Upper lobe of right lung (tissue), 1 donor: ENCODE data around the gene PCCA. TPM values are rescaled to one million over a fixed set of nuclear protein-coding genes. Genes with fewer than 3 reads are reported as not detected.

ENCODE experiments used
- ATAC-seq: fragments of 200-7000 bp; cut with Tn5 transposase; one replicate; pipeline ENCODE4 v1.9.1; 2020; ENCODE audit warnings: mild to moderate bottlenecking, moderate library complexity
- DNase-seq: peaks from one replicate; pipeline ENCODE4 v3.0.0-alpha.2; 2020
- H3K27ac ChIP-seq: fragments of 200-600 bp; one replicate; pipeline ENCODE4 v1.8.0; 2022
- H3K27me3 ChIP-seq: fragments of 200-600 bp; one replicate; pipeline ENCODE4 v1.8.0; 2022; ENCODE audit warnings: mild to moderate bottlenecking
- H3K36me3 ChIP-seq: fragments of 200-600 bp; one replicate; pipeline ENCODE4 v1.8.0; 2022
- H3K4me1 ChIP-seq: fragments of 200-600 bp; one replicate; pipeline ENCODE4 v1.8.0; 2022
- H3K4me3 ChIP-seq: fragments of 200-600 bp; one replicate; pipeline ENCODE4 v1.8.0; 2022; ENCODE audit warnings: mild to moderate bottlenecking
- H3K9me3 ChIP-seq: fragments of 200-600 bp; one replicate; pipeline ENCODE4 v1.8.0; 2022
- CTCF ChIP-seq: fragments of 200-600 bp; IDR thresholded peaks from one replicate; pipeline ENCODE4 v1.8.0; 2022; ENCODE audit warnings: antibody characterized with exemption
- intact Hi-C: fragments of 100-400 bp; cut with DNase I; formaldehyde crosslinking; loops from one replicate; pipeline ENCODE4 v1.11.0; 2022
- total RNA-seq: library from RNA; stranded (reverse); fragmentation: NEBNext Ultra II Directional; extraction: Animal tissue kit (Norgen Biotek cat#: 25700); gene quantifications from one replicate; pipeline ENCODE4 v1.2.1, GENCODE V29; 2021
- donor health status: DM: no; HTN: yes; CAD: no; lungs with severe emphysema.

The PCCA gene
- total RNA-seq, 1 donor from 2014 or later = 34.7 TPM

- no peaks in the 10 kb centered on the region for H3K9me3 ChIP-seq
- no peak for ATAC-seq
- peaks cover 4% of the 10 kb centered on the region for H3K36me3 ChIP-seq
- no peak overlapping the region for H3K4me3 ChIP-seq
- no peak for TF ChIP-seq CTCF
- H3K4me1 ChIP-seq = no peaks in the 10 kb centered on the region
- no peak for DNase-seq
- H3K27ac ChIP-seq = no peak overlapping the region
- no peaks in the 10 kb centered on the region for H3K27me3 ChIP-seq
- intact Hi-C loops = no loop called here
Measured at GRCh38 chr13:100334214-100334613, 245.3 kb downstream of the PCCA start.

GRCh38 chr13:100336795-100337516 lies 248.1 kb downstream of the PCCA start:
- H3K4me1 ChIP-seq = no peaks in the 10 kb centered on the region
- intact Hi-C loops = no loop called here
- no peaks in the 10 kb centered on the region for H3K27me3 ChIP-seq
- no peak overlapping the region for H3K4me3 ChIP-seq
- H3K27ac ChIP-seq = no peak overlapping the region
- no peaks in the 10 kb centered on the region for H3K9me3 ChIP-seq
- TF ChIP-seq CTCF = no peak
- H3K36me3 ChIP-seq = peaks cover 7% of the 10 kb centered on the region
- ATAC-seq (no peak), DNase-seq (no peak)

GRCh38 chr13:100338275-100338674 lies 249.4 kb downstream of the PCCA start:
- TF ChIP-seq CTCF = no peak
- ATAC-seq = no peak
- no peak overlapping the region for H3K4me3 ChIP-seq
- intact Hi-C loops = no loop called here
- H3K27ac ChIP-seq = no peak overlapping the region
- peaks cover 7% of the 10 kb centered on the region for H3K36me3 ChIP-seq
- H3K27me3 ChIP-seq = no peaks in the 10 kb centered on the region
- no peaks in the 10 kb centered on the region for H3K4me1 ChIP-seq
- no peak for DNase-seq
- H3K9me3 ChIP-seq = no peaks in the 10 kb centered on the region

GRCh38 chr13:100339411-100339940 lies 250.6 kb downstream of the PCCA start:
- no peak for TF ChIP-seq CTCF
- intact Hi-C loops = no loop called here
- Histone ChIP-seq H3K27ac (no peak overlapping the region), H3K36me3 (peaks cover 7% of the 10 kb centered on the region), H3K4me3 (no peak overlapping the region), H3K4me1 (no peaks in the 10 kb centered on the region), H3K9me3 (no peaks in the 10 kb centered on the region), H3K27me3 (no peaks in the 10 kb centered on the region)
- DNase-seq (no peak), ATAC-seq (no peak)

- no peak for TF ChIP-seq CTCF
- H3K4me1 ChIP-seq = no peaks in the 10 kb centered on the region
- no peaks in the 10 kb centered on the region for H3K27me3 ChIP-seq
- intact Hi-C loops = no loop called here
- no peaks in the 10 kb centered on the region for H3K9me3 ChIP-seq
- no peak overlapping the region for H3K4me3 ChIP-seq
- H3K27ac ChIP-seq = no peak overlapping the region
- ATAC-seq (no peak), DNase-seq (no peak)
- H3K36me3 ChIP-seq = peaks cover 7% of the 10 kb centered on the region
Measured at GRCh38 chr13:100340865-100341264, 252.0 kb downstream of the PCCA start.
